HepG2 (cell line): ENCODE data around the gene MEAF6. TPM values are rescaled to one million over a fixed set of nuclear protein-coding genes. Genes with fewer than 3 reads are reported as not detected.

Source experiments
- BATF2 ChIP-seq: sonication (generic); formaldehyde crosslinking; IDR thresholded peaks from 2 replicates; pipeline ENCODE4 v1.8.0; 2022; ENCODE audit warnings: mild to moderate bottlenecking, missing genetic modification reagents, moderate library complexity
- CEBPB ChIP-seq: IDR thresholded peaks from 2 replicates; pipeline ENCODE4 v1.6.1; 2011; ENCODE audit warnings: low read depth, low read length, improper control_type of control experiment, borderline replicate concordance
- EEA1 ChIP-seq: sonication (generic); formaldehyde crosslinking; IDR thresholded peaks from 2 replicates; pipeline ENCODE4 v1.5.1; 2020; ENCODE audit warnings: mild to moderate bottlenecking, missing genetic modification reagents, borderline replicate concordance
- ELK4 ChIP-seq: sonication (generic); formaldehyde crosslinking; IDR thresholded peaks from 2 replicates; pipeline ENCODE4 v1.9.0; 2021; ENCODE audit warnings: missing genetic modification reagents, borderline replicate concordance
- KDM5B ChIP-seq: sonication (generic); formaldehyde crosslinking; IDR thresholded peaks from 2 replicates; pipeline ENCODE4 v1.4.0; 2020; ENCODE audit warnings: missing genetic modification reagents, mild to moderate bottlenecking, borderline replicate concordance
- MAF1 ChIP-seq: sonication (generic); formaldehyde crosslinking; IDR thresholded peaks from 2 replicates; pipeline ENCODE4 v1.5.0; 2020; ENCODE audit warnings: missing genetic modification reagents, borderline replicate concordance
- PRPF4 ChIP-seq: fragments of 200-400 bp; formaldehyde crosslinking; IDR thresholded peaks from 2 replicates; pipeline ENCODE4 v1.6.1; 2016; ENCODE audit warnings: low read length, low read depth; ENCODE audit not compliant: poor library complexity, severe bottlenecking
- PTBP1 ChIP-seq: fragments of 200-400 bp; formaldehyde crosslinking; IDR thresholded peaks from 2 replicates; pipeline ENCODE4 v1.6.1; 2018; ENCODE audit warnings: low read length, low read depth; ENCODE audit not compliant: poor library complexity, severe bottlenecking
- SMAD3 ChIP-seq: sonication (generic); formaldehyde crosslinking; IDR thresholded peaks from 2 replicates; pipeline ENCODE4 v1.4.0; 2020; ENCODE audit warnings: missing genetic modification reagents
- TRIM24 ChIP-seq: sonication (generic); formaldehyde crosslinking; IDR thresholded peaks from 2 replicates; pipeline ENCODE4 v1.8.0; 2022; ENCODE audit warnings: mild to moderate bottlenecking, missing genetic modification reagents
- USF2 ChIP-seq, 2 experiments: sonication (generic) in 1 of 2; formaldehyde crosslinking in 1 of 2; IDR thresholded peaks; 2 replicates each; pipeline versions ENCODE4 v1.5.1 to v1.6.1; 2011 to 2020; ENCODE audit warnings: borderline replicate concordance in 1 of 2, low read depth in 1 of 2, low read length in 1 of 2, mild to moderate bottlenecking in 1 of 2, missing genetic modification reagents in 1 of 2, moderate library complexity in 1 of 2
- WIZ ChIP-seq: sonication (generic); formaldehyde crosslinking; IDR thresholded peaks from 2 replicates; pipeline ENCODE4 v1.5.1; 2020; ENCODE audit warnings: mild to moderate bottlenecking, missing genetic modification reagents
- XBP1 ChIP-seq: sonication (generic); formaldehyde crosslinking; IDR thresholded peaks from 2 replicates; pipeline ENCODE4 v1.5.0; 2020; ENCODE audit warnings: missing genetic modification reagents
- ZNF431 ChIP-seq: sonication (generic); formaldehyde crosslinking; IDR thresholded peaks from 2 replicates; pipeline ENCODE4 v1.9.0; 2022; ENCODE audit warnings: missing genetic modification reagents, low read depth, mild to moderate bottlenecking, borderline replicate concordance
- ZNF503 ChIP-seq: sonication (generic); formaldehyde crosslinking; IDR thresholded peaks from 2 replicates; pipeline ENCODE4 v1.4.0; 2020; ENCODE audit warnings: missing genetic modification reagents
- ZNF546 ChIP-seq: sonication (generic); formaldehyde crosslinking; conservative IDR thresholded peaks from 2 replicates; pipeline ENCODE4 v1.8.1; 2023; ENCODE audit warnings: mild to moderate bottlenecking, missing genetic modification reagents
- ZNF607 ChIP-seq: sonication (generic); formaldehyde crosslinking; IDR thresholded peaks from 2 replicates; pipeline ENCODE4 v1.5.1; 2020; ENCODE audit warnings: missing genetic modification reagents, mild to moderate bottlenecking, borderline replicate concordance
- ZNF720 ChIP-seq: sonication (generic); formaldehyde crosslinking; IDR thresholded peaks from 2 replicates; pipeline ENCODE4 v1.4.0; 2020; ENCODE audit warnings: missing genetic modification reagents
- polyA plus RNA-seq, 8 experiments: library from polyadenylated mRNA; depleted of rRNA in 3 of 8; stranded (reverse) in 7 of 8; unstranded in 1 of 8; fragments of >200 nt; fragmentation: Illumina TruSeq in 4 of 8; extraction: Trizol in 4 of 8; gene quantifications; 2 replicates each; pipeline versions ENCODE4 v1.2.1 to v1.2.3, GENCODE V29; 2011 to 2016; ENCODE audit warnings: low read depth in 4 of 8, missing spikeins in 1 of 8, mixed read lengths in 1 of 8; ENCODE audit not compliant: insufficient read depth in 1 of 8
- total RNA-seq, 5 experiments: library from RNA; depleted of rRNA; stranded (reverse); fragments of >200 nt; fragmentation: Illumina TruSeq; extraction: Trizol; gene quantifications; 2 replicates each; pipeline ENCODE4 v1.2.3, GENCODE V29; 2016; ENCODE audit warnings: low read depth in 1 of 5

MEAF6 gene
- total and polyA plus RNA-seq, 2 of the 13 experiments (the other 11 are each of a cell fraction or from before 2014, with no cell fraction given) = 29.5 to 45.6 TPM

GRCh38 chr1:37514350-37515184 is at the start of gene MEAF6 (continued):
- no peak for TF ChIP-seq USF2 (IDR thresholded peaks at IDR 0.05; ENCODE audit: low read depth, low read length)
- no peak for TF ChIP-seq USF2 (CRISPR knock-in tag; IDR thresholded peaks at IDR 0.05; ENCODE audit: borderline replicate concordance)
- TF ChIP-seq XBP1 (CRISPR knock-in tag) = peak; percentile 91
- TF ChIP-seq ZNF503 (CRISPR knock-in tag) = peak; percentile 90; the same call in 1 of the 2 replicates
- TF ChIP-seq TRIM24 (CRISPR knock-in tag) = no peak
- TF ChIP-seq PTBP1 = no peak
- peak; percentile 90; the same call in 1 of the 2 replicates for TF ChIP-seq MAF1 (CRISPR knock-in tag)
- no peak for TF ChIP-seq BATF2
- no peak for TF ChIP-seq CEBPB
- peak; percentile 72; the same call in 1 of the 2 replicates for TF ChIP-seq KDM5B (CRISPR knock-in tag)
- no peak; the same call in 1 of the 2 replicates for TF ChIP-seq EEA1 (CRISPR knock-in tag)
- no peak for TF ChIP-seq ZNF720 (CRISPR knock-in tag)
- TF ChIP-seq SMAD3 (CRISPR knock-in tag) = peak; percentile 50; the same call in 1 of the 2 replicates
- no peak; the same call in 1 of the 2 replicates for TF ChIP-seq ZNF431 (CRISPR knock-in tag)
- peak; percentile 84; the same call in 1 of the 2 replicates for TF ChIP-seq ZNF546 (CRISPR knock-in tag)
- TF ChIP-seq WIZ (CRISPR knock-in tag) = no peak
- TF ChIP-seq ZNF607 (CRISPR knock-in tag) = peak; percentile 69; the same call in 1 of the 2 replicates
- TF ChIP-seq ELK4 (CRISPR knock-in tag) = no peak
- no peak for TF ChIP-seq PRPF4
